Measurements from ENCODE around the gene AGTPBP1.

DNA sequence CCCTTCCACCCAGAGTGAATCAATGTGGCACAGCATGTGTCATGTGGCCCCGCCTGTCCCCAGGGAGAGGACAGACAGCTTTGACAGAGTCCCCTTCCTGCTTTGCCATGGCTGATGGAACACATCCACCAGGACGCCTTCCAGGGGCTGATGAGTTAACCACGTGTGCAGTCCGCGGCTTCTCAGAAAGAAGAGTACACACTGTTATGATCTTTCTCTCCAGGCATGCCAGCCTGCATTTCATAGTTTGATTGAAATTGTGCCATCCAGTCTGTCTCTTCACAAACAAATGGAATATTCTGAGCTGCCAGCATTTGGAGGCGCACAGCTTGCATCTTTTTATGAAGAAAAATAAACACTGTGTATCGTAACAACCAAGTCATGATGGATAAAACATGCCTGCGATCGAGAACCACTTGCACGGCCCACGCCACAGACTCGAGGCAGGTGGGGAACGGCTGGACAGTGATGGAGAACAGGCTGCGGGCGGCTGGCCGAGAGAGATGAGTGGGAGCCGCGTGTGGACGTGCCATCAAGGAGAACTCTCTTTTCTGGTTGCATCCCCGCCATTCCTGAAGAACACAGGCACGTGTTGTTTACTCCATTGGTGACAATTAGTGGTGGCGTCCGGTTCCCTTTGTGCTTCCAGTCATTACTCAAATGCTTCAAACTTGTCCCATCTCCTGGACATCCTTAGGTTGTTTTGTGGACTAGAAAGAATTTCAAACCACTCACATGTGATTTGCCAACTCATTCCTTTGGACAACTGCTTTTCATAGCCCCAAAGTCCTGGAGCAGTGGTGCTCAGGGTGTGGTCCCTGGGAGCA lies 220.2 kb downstream of the AGTPBP1 start:
- TF ChIP-seq POLR2A (IDR thresholded peaks at IDR 0.05): no peak
- TF ChIP-seq, protein P1, sequence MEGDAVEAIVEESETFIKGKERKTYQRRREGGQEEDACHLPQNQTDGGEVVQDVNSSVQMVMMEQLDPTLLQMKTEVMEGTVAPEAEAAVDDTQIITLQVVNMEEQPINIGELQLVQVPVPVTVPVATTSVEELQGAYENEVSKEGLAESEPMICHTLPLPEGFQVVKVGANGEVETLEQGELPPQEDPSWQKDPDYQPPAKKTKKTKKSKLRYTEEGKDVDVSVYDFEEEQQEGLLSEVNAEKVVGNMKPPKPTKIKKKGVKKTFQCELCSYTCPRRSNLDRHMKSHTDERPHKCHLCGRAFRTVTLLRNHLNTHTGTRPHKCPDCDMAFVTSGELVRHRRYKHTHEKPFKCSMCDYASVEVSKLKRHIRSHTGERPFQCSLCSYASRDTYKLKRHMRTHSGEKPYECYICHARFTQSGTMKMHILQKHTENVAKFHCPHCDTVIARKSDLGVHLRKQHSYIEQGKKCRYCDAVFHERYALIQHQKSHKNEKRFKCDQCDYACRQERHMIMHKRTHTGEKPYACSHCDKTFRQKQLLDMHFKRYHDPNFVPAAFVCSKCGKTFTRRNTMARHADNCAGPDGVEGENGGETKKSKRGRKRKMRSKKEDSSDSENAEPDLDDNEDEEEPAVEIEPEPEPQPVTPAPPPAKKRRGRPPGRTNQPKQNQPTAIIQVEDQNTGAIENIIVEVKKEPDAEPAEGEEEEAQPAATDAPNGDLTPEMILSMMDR (IDR thresholded peaks at IDR 0.05): no peak
